ENCODE measurements around the gene ITGAE.
"Not testable (repeated sequence)": the region's sequence is repeated elsewhere in the genome, so short reads cannot be mapped to it uniquely, and the experiment has no call there.

The ITGAE gene

DNA sequence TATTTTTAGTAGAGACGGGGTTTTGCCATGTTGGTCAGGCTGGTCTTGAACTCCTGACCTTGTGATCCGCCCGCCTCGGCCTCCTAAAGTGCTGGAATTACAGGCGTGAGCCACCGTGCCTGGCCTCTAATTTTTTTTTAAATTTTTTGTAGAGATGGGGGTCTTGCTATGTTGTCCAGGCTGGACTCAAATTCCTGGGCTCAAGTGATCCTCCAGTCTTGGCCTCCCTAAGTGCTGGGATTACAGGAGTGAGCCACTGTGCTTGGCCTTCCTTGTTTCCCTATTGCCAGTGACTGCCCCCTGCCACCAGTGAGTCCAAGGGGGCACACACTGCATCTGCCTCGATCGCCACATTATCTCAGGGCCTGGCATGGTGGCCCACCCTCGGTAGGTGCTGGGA is 6.8 kb downstream of the ITGAE start:
- DNase-seq, result not testable (repeated sequence)

GRCh38 chr17:3793258-3793657 is 7.7 kb downstream of the ITGAE start:
- DNase-seq, result not testable (repeated sequence)

- no peak for DNase-seq
Measured at GRCh38 chr17:3792481-3792880, 8.5 kb downstream of the ITGAE start.

DNA sequence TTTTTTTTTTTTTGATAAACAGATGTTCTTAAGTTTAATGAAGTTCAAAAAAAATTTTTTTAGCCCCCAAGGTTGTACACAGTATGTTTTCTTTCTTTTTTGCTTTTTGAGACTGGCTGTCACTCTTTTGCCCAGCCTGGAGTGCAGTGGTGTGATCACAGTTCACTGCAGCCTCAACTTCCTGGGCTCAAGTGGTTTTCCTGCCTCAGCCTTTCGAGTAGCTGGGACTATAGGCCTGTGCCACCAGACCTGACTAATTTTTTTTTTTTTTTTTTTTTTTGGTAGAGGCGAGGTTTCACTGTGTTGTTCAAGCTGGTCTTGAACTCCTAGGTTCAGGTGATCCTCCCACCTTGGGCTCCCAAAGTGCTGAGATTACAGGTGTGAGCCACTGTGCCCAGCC is 12.8 kb downstream of the ITGAE start:
- no peak for DNase-seq

DNA sequence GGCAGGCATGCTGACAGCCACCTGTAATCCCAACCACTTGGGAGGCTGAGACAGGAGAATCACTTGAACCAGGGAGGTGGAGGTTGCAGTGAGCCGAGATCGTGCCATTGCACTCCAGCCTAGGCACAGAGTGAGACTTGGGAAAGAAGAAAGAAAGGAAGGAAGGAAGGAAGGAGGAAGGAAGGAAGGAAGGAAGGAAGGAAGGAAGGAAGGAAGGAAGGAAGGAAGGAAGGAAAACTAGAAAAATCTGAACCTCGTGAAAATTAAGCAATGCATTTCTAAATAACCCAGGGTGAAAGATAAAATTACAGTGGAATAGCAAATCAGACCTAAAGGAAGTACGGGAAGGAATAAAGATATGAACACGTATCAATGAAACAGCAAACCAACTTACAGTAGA is 15.7 kb downstream of the ITGAE start:
- DNase-seq, result not testable (repeated sequence)

DNA sequence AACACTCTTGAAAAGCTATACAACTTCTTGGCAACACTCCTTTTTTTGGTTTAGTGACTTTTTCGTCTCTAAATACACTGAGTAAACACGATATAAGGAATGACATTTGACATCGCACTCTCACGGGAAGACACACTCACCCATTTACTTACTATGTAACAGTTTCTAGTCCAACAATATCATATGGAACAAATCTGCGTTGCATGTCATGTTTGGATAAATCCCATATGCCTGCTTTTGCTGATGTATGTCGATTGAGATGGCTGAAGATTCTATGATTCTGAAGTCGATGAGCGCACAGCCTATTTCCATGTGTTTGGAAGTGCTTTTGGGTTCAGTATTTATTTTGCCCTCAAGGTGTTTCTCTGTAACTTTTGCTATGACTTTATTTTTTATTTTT is 18.2 kb downstream of the ITGAE start:
- DNase-seq, result no peak

DNA sequence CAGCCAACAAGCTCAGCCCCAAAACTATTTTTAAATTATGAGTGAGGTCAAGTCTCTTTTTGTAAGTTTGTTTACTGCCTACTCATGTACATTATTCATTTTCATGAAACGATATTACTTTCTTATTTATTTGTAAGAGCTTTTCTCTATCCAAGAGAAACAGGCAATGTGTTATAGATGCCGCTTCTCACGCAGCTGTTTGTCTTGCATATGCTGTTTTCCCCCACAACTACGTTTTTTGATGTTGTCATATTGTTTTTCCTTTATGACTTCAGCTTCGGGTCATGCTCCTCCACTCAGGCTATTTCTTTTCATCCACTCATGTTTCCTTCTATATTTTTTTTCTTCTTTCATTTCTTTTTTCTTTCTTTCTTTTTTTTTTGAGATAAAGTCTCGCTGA is 20.0 kb downstream of the ITGAE start:
- DNase-seq, result no peak

GRCh38 chr17:3777366-3778120 is 23.4 kb downstream of the ITGAE start:
- no peak for DNase-seq

GRCh38 chr17:3773966-3774365 is 27.0 kb downstream of the ITGAE start:
- no peak for DNase-seq

- DNase-seq, result no peak
Measured at GRCh38 chr17:3773511-3773910, 27.5 kb downstream of the ITGAE start.

DNA sequence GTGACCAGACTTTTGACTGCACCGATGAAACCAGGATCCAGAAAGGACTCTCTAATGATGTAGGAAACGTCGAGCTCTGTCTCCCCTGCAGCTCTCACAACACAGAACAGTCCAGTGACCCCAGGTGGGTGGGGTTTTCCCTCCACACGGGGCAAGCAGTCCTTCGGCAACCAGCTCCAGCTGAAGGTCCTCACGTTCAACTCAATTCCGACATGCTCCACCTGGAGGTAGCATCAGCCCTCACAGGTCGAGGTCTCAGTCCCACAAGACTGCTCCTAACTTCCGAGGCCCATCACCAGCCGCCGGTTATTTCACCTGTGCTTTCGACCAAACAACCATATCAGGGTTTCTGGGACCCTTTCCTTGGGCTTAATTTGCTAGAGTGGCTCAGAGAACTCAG is 28.2 kb downstream of the ITGAE start:
- DNase-seq, result no peak

DNA sequence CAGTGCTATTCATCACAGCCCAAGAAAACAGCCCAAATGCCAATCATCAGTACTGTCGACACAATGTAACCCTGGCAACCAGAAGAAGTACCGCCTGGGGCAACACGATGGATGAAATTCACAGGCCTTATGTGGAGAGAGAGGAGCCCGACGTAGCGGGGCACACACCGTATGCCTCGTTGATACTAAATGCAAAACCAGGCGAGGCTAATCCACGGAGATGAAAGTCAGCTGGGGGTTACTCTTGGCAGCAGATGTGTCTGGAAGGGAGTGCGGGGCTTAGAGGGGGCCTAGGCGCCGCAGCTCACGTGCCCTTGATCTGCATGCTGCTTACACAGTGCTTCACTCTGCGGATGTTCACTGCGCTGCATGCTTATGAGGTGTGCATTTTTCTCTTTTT is 29.8 kb downstream of the ITGAE start:
- no peak for DNase-seq

GRCh38 chr17:3770466-3770865 is 30.5 kb downstream of the ITGAE start:
- no peak for DNase-seq

DNA sequence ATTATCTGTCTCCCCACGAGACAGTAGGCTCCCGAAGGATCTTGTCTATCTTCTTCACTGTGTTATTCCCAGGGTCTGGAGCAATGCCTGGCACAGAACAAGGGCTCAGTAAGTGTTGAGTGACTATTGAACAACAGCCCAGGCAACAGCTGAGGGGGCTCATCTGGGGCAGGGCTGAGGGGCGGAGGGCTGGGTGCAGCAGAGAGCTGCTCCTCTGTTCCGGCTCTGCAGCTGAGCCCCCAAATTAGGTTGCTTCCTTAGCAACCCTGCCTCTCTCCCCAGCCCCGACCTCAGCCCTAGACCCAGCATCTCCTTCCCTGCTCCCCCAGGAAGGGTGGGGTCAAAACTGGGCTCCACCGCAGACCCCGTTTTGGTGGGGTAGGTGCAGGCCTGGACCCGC is 32.2 kb downstream of the ITGAE start:
- DNase-seq, result no peak

- no peak for DNase-seq
Measured at GRCh38 chr17:3768341-3768740, 32.6 kb downstream of the ITGAE start.

DNA sequence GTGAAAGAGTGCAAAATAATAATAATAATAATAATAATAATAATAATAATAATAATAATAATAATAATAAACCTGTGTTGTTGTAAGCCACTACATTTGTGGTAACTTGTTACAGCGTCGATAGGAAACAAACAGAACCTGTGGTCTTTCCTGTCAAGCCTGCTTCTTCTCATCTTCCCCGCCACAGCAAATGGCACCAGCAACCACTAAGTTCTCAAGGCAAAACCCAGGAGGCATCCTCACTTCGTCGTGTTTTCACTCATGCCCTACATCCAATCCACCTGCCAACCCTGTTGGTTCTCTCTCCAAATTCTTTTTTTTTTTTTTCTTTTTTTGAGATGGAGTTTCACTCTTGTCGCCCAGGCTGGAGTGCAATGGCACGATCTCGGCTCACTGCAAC is 34.2 kb downstream of the ITGAE start:
- DNase-seq, result no peak

- DNase-seq, result no peak
Measured at GRCh38 chr17:3765981-3766380, 35.0 kb downstream of the ITGAE start.

- no peak for DNase-seq
Measured at GRCh38 chr17:3763777-3764170, 37.2 kb downstream of the ITGAE start.

- no peak for DNase-seq
Measured at GRCh38 chr17:3762922-3763776, 37.8 kb downstream of the ITGAE start.

DNA sequence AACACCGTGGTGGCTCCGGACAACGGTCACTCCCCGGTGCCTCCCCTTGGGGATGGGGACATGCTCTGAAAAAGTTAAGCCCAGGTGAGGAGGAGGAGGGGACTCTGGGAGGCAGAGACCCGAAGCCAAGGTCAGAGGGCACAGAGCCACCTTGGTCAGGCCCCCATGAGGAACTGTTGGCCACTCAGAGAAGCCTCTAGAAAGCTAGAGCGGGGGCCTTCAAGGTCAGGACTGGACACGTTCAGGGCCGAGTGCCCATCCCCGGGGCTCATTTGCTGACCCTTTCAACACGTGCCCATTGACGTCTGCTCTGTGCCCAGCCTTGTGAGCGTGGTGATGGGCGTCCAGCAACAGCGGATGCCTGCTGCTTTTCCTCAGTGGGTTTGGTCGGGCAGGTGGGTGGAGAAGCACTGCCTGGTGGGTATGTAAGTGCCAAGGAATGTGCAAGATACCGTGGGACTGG is 39.0 kb downstream of the ITGAE start:
- DNase-seq, result no peak

- no peak for DNase-seq
Measured at GRCh38 chr17:3761036-3761917, 39.7 kb downstream of the ITGAE start.

DNA sequence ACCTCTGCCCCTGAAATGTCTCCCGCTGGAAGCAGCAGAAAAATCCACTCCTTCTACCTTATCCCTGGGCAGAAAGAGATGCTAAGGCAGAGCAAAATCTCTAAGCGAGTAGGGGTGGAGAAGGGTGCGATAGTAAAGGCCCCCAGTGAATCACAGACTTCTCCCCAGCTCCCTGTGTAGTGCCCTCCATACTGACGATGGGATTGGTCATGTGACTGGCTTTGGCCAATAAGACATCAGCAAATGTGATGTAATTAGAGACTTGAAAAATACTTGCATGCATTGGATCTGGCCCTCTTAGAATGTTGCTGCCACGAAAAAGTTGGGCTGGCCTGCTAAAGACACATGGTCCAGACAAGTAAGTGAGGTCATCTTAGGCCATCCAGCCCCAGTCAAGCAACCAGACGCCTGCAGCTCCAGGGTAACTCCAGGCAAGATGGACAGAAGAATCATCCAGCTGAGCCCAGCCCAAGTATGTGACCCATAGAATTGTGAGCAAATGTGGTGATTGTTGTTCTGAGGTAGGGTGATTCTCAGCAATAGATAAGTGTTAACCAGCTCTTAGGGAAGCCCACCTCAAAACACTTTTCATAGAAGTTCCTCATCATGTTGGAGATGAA is 41.3 kb downstream of the ITGAE start:
- no peak for DNase-seq
